ENCODE data around the gene UBA3. TPM values are rescaled to one million over a fixed set of nuclear protein-coding genes. Genes with fewer than 3 reads are reported as not detected.

UBA3 gene
- total and polyA plus RNA-seq, 10 of the 15 experiments (the other 5 are each of a cell fraction or from before 2014, with no cell fraction given) = 72.9 to 131 (median 102) TPM

GRCh38 chr3:69119681-69120080 lies 39.5 kb upstream of the UBA3 start:
- intact Hi-C loops (cut with micrococcal nuclease; ENCODE audit: unreplicated experiment) = loop anchor here (5.0 to 10.0 kb wide), 2 partner anchors 308 to 825 kb away; no protein-coding TSS in a partner anchor
- no peak overlapping the region for H3K4me3 ChIP-seq
- H3K36me3 ChIP-seq (ENCODE audit: control insufficient read depth in 2 of 2, insufficient read depth in 2 of 2, low read length in 1 of 2) = no peaks in the 10 kb centered on the region
- H3K27me3 ChIP-seq (replicated peaks in 1 of 2; ENCODE audit: control insufficient read depth in 2 of 2, insufficient read depth in 2 of 2, low read length in 1 of 2) = 0 out of 4 replicates have a peak, but pooled peaks cover 0 to 3% of the 10 kb centered on the region in 2 experiments
- DNase-seq (ENCODE audit: low read depth, low spot score) = no peak
- POLR2A ChIA-PET = no interaction called here
- no peak for ATAC-seq
- CTCF ChIA-PET = interaction anchor here (0.6 to 6.8 kb wide), 41 partner anchors 9 to 552 kb away, joined by 3 to 117 read pairs (median 4); partner anchors contain the start of gene TMF1
- SMC1A ChIA-PET (ENCODE audit: uncharacterized antibody, unreplicated experiment) = interaction anchor here (0.8 to 4.3 kb wide), 22 partner anchors 10 to 552 kb away, joined by 3 to 58 read pairs (median 5); no protein-coding TSS in a partner anchor
- no peaks in the 10 kb centered on the region for H3K79me2 ChIP-seq (ENCODE audit: control insufficient read depth, insufficient read depth, low read length)
- no peaks in the 10 kb centered on the region for H4K20me1 ChIP-seq (ENCODE audit: control insufficient read depth, insufficient read depth)
- WGBS (ENCODE audit: insufficient coverage, insufficient replicate concordance, low lambda C conversion rate, missing lambda C conversion rate) = 10% methylated on average over 5 of the region's 5 CpGs
- TF ChIP-seq SREBF2 (IDR thresholded peaks at IDR 0.05; ENCODE audit: low read length) = no peak
- no peak for TF ChIP-seq EP300 (IDR thresholded peaks at IDR 0.05; ENCODE audit: borderline replicate concordance in 1 of 2, control insufficient read depth in 1 of 2, low read depth in 2 of 2, low read length in 2 of 2)
- RAD21 ChIA-PET (ENCODE audit: unreplicated experiment) = interaction anchor here (0.6 to 4.4 kb wide), 10 partner anchors 12 to 552 kb away, joined by 3 to 67 read pairs (median 3); no protein-coding TSS in a partner anchor
- no peaks in the 10 kb centered on the region for H3K9me3 ChIP-seq (replicated peaks; ENCODE audit: control insufficient read depth, insufficient read depth, low read length)
- no peak overlapping the region for H2AFZ ChIP-seq (ENCODE audit: control insufficient read depth, low read depth, low read length)
- no peak overlapping the region for H3K4me2 ChIP-seq (ENCODE audit: control insufficient read depth, insufficient read depth)
- BruUV-seq (replicated peaks) = no TSS peak
- FAIRE-seq = no peak
- no peaks in the 10 kb centered on the region for H3K4me1 ChIP-seq (ENCODE audit: control insufficient read depth, insufficient read depth, low read length)
- no peak overlapping the region for H3K27ac ChIP-seq (ENCODE audit: control insufficient read depth, insufficient read depth)
- no peak overlapping the region for H3K9ac ChIP-seq (ENCODE audit: control insufficient read depth, insufficient read depth, low read length)
- in situ Hi-C loops (cut with MboI) = loop anchor here (10.0 kb wide), 1 partner anchor 555 kb away; no protein-coding TSS in a partner anchor

GRCh38 chr3:69119138-69119537 lies 39.0 kb upstream of the UBA3 start:
- BruUV-seq (replicated peaks) = no TSS peak
- DNase-seq (ENCODE audit: low read depth, low spot score) = no peak
- ChIA-PET POLR2A (interaction anchor here (0.8 kb wide), 1 partner anchor 18 kb away, joined by 3 read pairs; no protein-coding TSS in a partner anchor), RAD21 (ENCODE audit: unreplicated experiment) (interaction anchor here (1.4 to 4.4 kb wide), 4 partner anchors 12 to 187 kb away, joined by 3 to 67 read pairs (median 24); no protein-coding TSS in a partner anchor), SMC1A (ENCODE audit: uncharacterized antibody, unreplicated experiment) (interaction anchor here (0.8 to 4.3 kb wide), 17 partner anchors 10 to 306 kb away, joined by 3 to 58 read pairs (median 7); no protein-coding TSS in a partner anchor), CTCF (interaction anchor here (0.7 to 6.8 kb wide), 28 partner anchors 9 to 553 kb away, joined by 3 to 117 read pairs (median 4); partner anchors contain the start of gene TMF1)
- in situ Hi-C loops (cut with MboI) (no loop called here), intact Hi-C loops (cut with micrococcal nuclease; ENCODE audit: unreplicated experiment) (no loop called here)
- no peak overlapping the region for H3K9ac ChIP-seq (ENCODE audit: control insufficient read depth, insufficient read depth, low read length)
- 0 out of 4 replicates have a peak, but pooled peaks cover 0 to 3% of the 10 kb centered on the region in 2 experiments for H3K27me3 ChIP-seq (replicated peaks in 1 of 2; ENCODE audit: control insufficient read depth in 2 of 2, insufficient read depth in 2 of 2, low read length in 1 of 2)
- H2AFZ ChIP-seq (ENCODE audit: control insufficient read depth, low read depth, low read length) = no peak overlapping the region
- no peaks in the 10 kb centered on the region for H4K20me1 ChIP-seq (ENCODE audit: control insufficient read depth, insufficient read depth)
- no peak overlapping the region for H3K27ac ChIP-seq (ENCODE audit: control insufficient read depth, insufficient read depth)
- H3K36me3 ChIP-seq (ENCODE audit: control insufficient read depth in 2 of 2, insufficient read depth in 2 of 2, low read length in 1 of 2) = no peaks in the 10 kb centered on the region
- no peaks in the 10 kb centered on the region for H3K79me2 ChIP-seq (ENCODE audit: control insufficient read depth, insufficient read depth, low read length)
- no peaks in the 10 kb centered on the region for H3K4me1 ChIP-seq (ENCODE audit: control insufficient read depth, insufficient read depth, low read length)
- no peak overlapping the region for H3K4me3 ChIP-seq
- no peaks in the 10 kb centered on the region for H3K9me3 ChIP-seq (replicated peaks; ENCODE audit: control insufficient read depth, insufficient read depth, low read length)
- H3K4me2 ChIP-seq (ENCODE audit: control insufficient read depth, insufficient read depth) = no peak overlapping the region
- FAIRE-seq = no peak
- no peak for ATAC-seq
- WGBS (ENCODE audit: insufficient coverage, insufficient replicate concordance, low lambda C conversion rate, missing lambda C conversion rate) = 70% methylated on average over 6 of the region's 6 CpGs
- TF ChIP-seq RCOR1 (conservative IDR thresholded peaks at IDR 0.05; ENCODE audit: low read depth, low read length) (no peak), SUPT20H (IDR thresholded peaks at IDR 0.05; ENCODE audit: borderline replicate concordance, control insufficient read depth, low read depth, low read length) (no peak), STAT3 (IDR thresholded peaks at IDR 0.05; ENCODE audit: low read depth, low read length) (no peak), BRCA1 (IDR thresholded peaks at IDR 0.05; ENCODE audit: low read depth, low read length) (no peak), KAT2A (conservative IDR thresholded peaks at IDR 0.05; ENCODE audit: control insufficient read depth, low read depth, low read length) (no peak), TCF7 (IDR thresholded peaks at IDR 0.05; ENCODE audit: borderline replicate concordance) (no peak), ZNF217 (IDR thresholded peaks at IDR 0.05) (no peak), CHD4 (IDR thresholded peaks at IDR 0.05) (no peak), RAD51 (IDR thresholded peaks at IDR 0.05) (no peak), IRF3 (IDR thresholded peaks at IDR 0.05) (no peak), RBBP5 (conservative IDR thresholded peaks at IDR 0.05) (no peak), CBX5 (IDR thresholded peaks at IDR 0.05; ENCODE audit: low read depth) (no peak)
- TF ChIP-seq, protein P1, sequence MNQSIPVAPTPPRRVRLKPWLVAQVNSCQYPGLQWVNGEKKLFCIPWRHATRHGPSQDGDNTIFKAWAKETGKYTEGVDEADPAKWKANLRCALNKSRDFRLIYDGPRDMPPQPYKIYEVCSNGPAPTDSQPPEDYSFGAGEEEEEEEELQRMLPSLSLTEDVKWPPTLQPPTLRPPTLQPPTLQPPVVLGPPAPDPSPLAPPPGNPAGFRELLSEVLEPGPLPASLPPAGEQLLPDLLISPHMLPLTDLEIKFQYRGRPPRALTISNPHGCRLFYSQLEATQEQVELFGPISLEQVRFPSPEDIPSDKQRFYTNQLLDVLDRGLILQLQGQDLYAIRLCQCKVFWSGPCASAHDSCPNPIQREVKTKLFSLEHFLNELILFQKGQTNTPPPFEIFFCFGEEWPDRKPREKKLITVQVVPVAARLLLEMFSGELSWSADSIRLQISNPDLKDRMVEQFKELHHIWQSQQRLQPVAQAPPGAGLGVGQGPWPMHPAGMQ (IDR thresholded peaks at IDR 0.05; ENCODE audit: borderline replicate concordance) = no peak
